Measurements from ENCODE around the gene OR5C1. TPM values are rescaled to one million over a fixed set of nuclear protein-coding genes. Genes with fewer than 3 reads are reported as not detected.
"Not testable (repeated sequence)": the region's sequence is repeated elsewhere in the genome, so short reads cannot be mapped to it uniquely, and the experiment has no call there.

The OR5C1 gene
- total and polyA plus RNA-seq, 12 donors = not detected

GRCh38 chr9:122806661-122807060 is 17.9 kb downstream of the OR5C1 start:
- Histone ChIP-seq H3K9me3 (peaks cover 0 to 7% (median 0%) of the 10 kb centered on the region in 11 donors), H3K36me3 (no peaks in the 10 kb centered on the region), H3K4me1 (peaks cover 0 to 4% (median 0%) of the 10 kb centered on the region in 9 donors), H3K27ac (no peak overlapping the region), H3K27me3 (no peaks in the 10 kb centered on the region), H3K4me3 (no peak overlapping the region)
- ATAC-seq (no peak), DNase-seq (no peak)
- intact Hi-C loops (cut with DNase I) = loop anchor here in 3 of 10 donors (1.0 to 10.0 kb wide), 4 partner anchors 339 to 699 kb away; no protein-coding TSS in a partner anchor
- no peak for TF ChIP-seq CTCF (IDR thresholded peaks at IDR 0.05)
- WGBS, 2 donors = 88 to 91% methylated on average over 4 of the region's 4 CpGs

DNA sequence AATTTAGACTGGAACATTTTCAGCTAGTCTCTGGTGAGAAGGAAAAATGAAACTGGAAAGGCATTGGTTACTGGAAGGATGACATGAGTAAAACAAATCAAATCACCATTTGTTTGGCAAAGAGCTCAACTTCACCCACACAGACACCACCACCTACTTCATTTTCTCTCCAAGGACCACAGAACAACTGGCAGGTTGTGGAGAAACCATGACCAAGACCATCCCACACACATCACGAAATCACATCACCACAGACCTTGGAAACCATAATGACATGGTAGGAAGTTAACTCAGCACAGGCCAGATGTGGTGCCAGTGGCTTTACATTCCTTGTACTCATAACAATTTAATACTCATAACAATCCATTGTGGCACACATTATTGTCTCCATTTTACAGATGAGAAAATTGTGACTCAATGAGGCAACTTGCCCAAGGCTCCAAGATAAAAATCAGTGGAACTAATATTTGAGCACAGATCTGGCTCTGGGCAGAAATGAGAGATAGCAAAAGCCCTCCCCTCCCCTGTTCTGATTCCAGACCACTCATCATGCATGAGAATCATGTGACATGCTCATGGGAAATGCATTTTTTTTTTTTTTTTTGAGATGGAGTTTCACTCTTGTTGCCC is 18.7 kb downstream of the OR5C1 start:
- ATAC-seq (no peak), DNase-seq (no peak)
- no peak overlapping the region for H3K27ac ChIP-seq
- intact Hi-C loops (cut with DNase I) = loop anchor here in 3 of 10 donors (1.0 to 10.0 kb wide), 4 partner anchors 340 to 700 kb away; no protein-coding TSS in a partner anchor
- WGBS, 2 donors = 78 to 87% methylated on average over 1 of the region's 1 CpG
- H3K4me3 ChIP-seq = no peak overlapping the region
- H3K27me3 ChIP-seq = no peaks in the 10 kb centered on the region
- TF ChIP-seq CTCF (IDR thresholded peaks at IDR 0.05) = no peak
- peaks cover 0 to 4% (median 0%) of the 10 kb centered on the region in 9 donors for H3K4me1 ChIP-seq
- H3K36me3 ChIP-seq = no peaks in the 10 kb centered on the region
- H3K9me3 ChIP-seq = peaks cover 0 to 7% (median 0%) of the 10 kb centered on the region in 11 donors

DNA sequence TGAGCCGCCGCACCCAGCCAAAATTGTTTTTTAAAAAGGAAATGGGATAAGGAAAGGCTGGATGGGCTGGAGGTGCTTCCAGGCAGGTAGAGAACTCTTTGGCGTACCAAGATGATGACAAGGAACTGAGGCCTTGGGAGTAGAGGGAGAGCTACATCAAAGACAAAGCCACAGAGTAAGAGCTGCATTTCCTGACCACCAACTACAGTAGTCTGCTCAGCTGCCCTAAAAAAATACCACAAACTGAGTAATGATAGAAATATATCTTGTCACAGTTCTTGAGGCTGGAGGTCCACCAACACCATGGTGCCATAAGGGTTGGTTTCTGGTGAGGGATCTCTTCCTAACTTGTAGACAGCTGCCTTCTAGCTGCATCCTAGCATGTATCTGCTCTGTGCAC is 19.4 kb downstream of the OR5C1 start:
- no peak for TF ChIP-seq CTCF (IDR thresholded peaks at IDR 0.05)
- ATAC-seq = no peak

GRCh38 chr9:122809261-122809660 is 20.5 kb downstream of the OR5C1 start:
- 73 to 78% methylated on average over 7 of the region's 7 CpGs for WGBS, 2 donors
- H3K9me3 ChIP-seq = not testable (repeated sequence)
- intact Hi-C loops (cut with DNase I) = loop anchor here in 3 of 10 donors (2.0 to 10.0 kb wide), 5 partner anchors 342 to 702 kb away; no protein-coding TSS in a partner anchor

More for the DNA sequence above, 19.4 kb downstream of the OR5C1 start:
- H3K36me3 ChIP-seq = no peaks in the 10 kb centered on the region
- H3K27ac ChIP-seq = no peak overlapping the region
- H3K4me3 ChIP-seq = no peak overlapping the region
- H3K4me1 ChIP-seq = peaks cover 0 to 4% (median 0%) of the 10 kb centered on the region in 9 donors
- H3K27me3 ChIP-seq = no peaks in the 10 kb centered on the region
- intact Hi-C loops (cut with DNase I) = loop anchor here in 3 of 10 donors (2.0 to 10.0 kb wide), 5 partner anchors 341 to 701 kb away; no protein-coding TSS in a partner anchor
- WGBS, 2 donors = 95 to 96% methylated on average over 3 of the region's 3 CpGs
- peaks cover 0 to 7% (median 0%) of the 10 kb centered on the region in 11 donors for H3K9me3 ChIP-seq
- DNase-seq = no peak

More at GRCh38 chr9:122809261-122809660, 20.5 kb downstream of the OR5C1 start:
- H3K4me1 ChIP-seq, H3K36me3 ChIP-seq, H3K27me3 ChIP-seq, DNase-seq, H3K27ac ChIP-seq, H3K4me3 ChIP-seq, ATAC-seq: not testable (repeated sequence)
